Measurements from ENCODE around the gene KCNT1.

The KCNT1 gene

DNA sequence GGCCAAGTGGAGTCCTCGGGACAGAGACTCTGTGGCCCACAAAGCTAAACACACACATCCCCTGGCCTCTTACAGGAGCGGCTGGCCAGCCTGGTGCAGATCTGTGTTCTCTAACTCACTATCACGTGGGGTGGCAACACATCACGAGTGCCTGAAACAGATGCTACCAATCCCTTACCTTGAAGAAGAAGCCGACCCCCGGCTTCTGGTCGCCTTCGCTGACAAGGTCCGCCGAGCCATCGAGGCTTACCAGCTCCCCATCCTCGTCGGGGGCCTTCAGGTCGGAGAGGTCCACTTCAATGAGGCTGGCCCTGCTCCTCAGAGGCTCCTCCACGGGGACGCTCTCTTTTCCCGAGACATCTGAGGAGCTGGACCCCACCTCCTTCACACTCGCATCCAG, 118.7 kb downstream of the KCNT1 start:
- Histone ChIP-seq H3K79me2 (ENCODE audit: low read length) (no peaks in the 10 kb centered on the region), H4K20me1 (ENCODE audit: insufficient read depth, low read length) (no peaks in the 10 kb centered on the region), H3K4me2 (ENCODE audit: low read length) (no peak overlapping the region), H3K27ac (ENCODE audit: low read length) (no peak overlapping the region), H3K9me3 (ENCODE audit: insufficient read depth, low read length) (no peaks in the 10 kb centered on the region), H3K4me1 (ENCODE audit: low read length) (no peaks in the 10 kb centered on the region), H3K4me3 (ENCODE audit: low read length) (no peak overlapping the region), H3K9ac (ENCODE audit: low read length) (no peak overlapping the region), H2AFZ (ENCODE audit: low read depth, low read length) (no peak overlapping the region), H3K36me3 (replicated peaks; ENCODE audit: low read depth, low read length) (no peaks in the 10 kb centered on the region), H3K27me3 (ENCODE audit: low read depth, low read length) (no peaks in the 10 kb centered on the region)
- TF ChIP-seq, protein P1, sequence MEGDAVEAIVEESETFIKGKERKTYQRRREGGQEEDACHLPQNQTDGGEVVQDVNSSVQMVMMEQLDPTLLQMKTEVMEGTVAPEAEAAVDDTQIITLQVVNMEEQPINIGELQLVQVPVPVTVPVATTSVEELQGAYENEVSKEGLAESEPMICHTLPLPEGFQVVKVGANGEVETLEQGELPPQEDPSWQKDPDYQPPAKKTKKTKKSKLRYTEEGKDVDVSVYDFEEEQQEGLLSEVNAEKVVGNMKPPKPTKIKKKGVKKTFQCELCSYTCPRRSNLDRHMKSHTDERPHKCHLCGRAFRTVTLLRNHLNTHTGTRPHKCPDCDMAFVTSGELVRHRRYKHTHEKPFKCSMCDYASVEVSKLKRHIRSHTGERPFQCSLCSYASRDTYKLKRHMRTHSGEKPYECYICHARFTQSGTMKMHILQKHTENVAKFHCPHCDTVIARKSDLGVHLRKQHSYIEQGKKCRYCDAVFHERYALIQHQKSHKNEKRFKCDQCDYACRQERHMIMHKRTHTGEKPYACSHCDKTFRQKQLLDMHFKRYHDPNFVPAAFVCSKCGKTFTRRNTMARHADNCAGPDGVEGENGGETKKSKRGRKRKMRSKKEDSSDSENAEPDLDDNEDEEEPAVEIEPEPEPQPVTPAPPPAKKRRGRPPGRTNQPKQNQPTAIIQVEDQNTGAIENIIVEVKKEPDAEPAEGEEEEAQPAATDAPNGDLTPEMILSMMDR (IDR thresholded peaks at IDR 0.05; ENCODE audit: low read depth, low read length), result no peak
- no peak for TF ChIP-seq EZH2phosphoT487 (IDR thresholded peaks at IDR 0.05; ENCODE audit: low read depth)

DNA sequence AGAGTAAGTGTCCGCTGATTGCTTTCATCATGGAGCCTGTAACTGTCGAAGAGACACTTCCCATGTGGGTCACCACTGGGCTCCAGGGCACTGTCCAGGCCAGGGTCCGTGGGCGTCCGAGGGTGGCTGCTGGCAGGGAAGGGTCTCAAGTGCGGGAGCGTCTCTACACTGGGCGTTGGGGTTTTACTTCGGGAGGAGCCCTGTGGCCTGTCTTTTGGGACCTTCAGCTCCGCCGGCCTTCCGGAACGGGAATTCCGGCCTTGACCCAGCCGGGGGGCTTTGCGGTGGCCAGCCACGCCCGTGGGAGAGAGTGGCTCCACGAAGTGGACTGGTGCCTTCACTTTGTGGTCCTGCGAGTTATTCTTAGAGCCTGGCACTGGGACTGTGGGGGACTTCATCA, 119.1 kb downstream of the KCNT1 start:
- Histone ChIP-seq H3K27ac (ENCODE audit: low read length) (no peak overlapping the region), H3K36me3 (replicated peaks; ENCODE audit: low read depth, low read length) (no peaks in the 10 kb centered on the region), H3K4me3 (ENCODE audit: low read length) (no peak overlapping the region), H3K9ac (ENCODE audit: low read length) (no peak overlapping the region), H3K27me3 (ENCODE audit: low read depth, low read length) (no peaks in the 10 kb centered on the region), H2AFZ (ENCODE audit: low read depth, low read length) (no peak overlapping the region), H3K9me3 (ENCODE audit: insufficient read depth, low read length) (no peaks in the 10 kb centered on the region), H3K79me2 (ENCODE audit: low read length) (no peaks in the 10 kb centered on the region), H4K20me1 (ENCODE audit: insufficient read depth, low read length) (no peaks in the 10 kb centered on the region), H3K4me1 (ENCODE audit: low read length) (no peaks in the 10 kb centered on the region), H3K4me2 (ENCODE audit: low read length) (no peak overlapping the region)
- TF ChIP-seq, protein P1 (IDR thresholded peaks at IDR 0.05; ENCODE audit: low read depth, low read length), result no peak
- TF ChIP-seq EZH2phosphoT487 (IDR thresholded peaks at IDR 0.05; ENCODE audit: low read depth), result no peak

DNA sequence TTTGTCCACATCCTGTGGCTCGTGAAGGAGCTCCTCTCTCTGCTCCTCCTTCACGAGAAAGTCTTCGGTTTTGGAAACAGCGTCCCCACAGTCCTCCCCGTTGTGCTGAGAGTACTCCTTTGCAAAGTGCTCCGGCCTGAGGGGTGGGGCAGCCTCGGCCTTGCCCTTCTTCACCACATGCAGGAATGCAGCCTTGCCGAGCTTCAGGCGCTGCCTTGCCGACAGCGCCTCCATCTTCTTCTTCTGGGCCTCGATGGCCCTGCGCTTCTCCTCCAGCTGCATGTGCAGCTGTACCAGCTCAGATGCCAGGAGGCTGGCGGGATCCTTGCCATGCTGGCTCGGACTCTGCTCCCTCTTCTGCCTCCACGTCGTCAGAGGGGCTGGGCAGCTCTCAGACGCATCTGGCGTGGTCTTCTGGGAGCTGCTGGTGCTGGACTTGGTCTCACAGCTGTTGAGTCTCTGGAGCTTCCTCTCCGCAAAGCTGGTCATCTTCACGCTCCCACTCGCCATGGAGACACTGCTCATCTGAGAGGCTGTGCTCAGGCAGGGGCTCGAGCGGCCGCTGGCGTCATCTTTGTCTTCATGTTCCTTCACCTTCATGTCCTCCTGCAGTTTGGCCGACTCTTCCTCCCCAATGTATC, 119.9 kb downstream of the KCNT1 start:
- no peak overlapping the region for H3K9ac ChIP-seq (ENCODE audit: low read length)
- no peak overlapping the region for H2AFZ ChIP-seq (ENCODE audit: low read depth, low read length)
- H3K4me1 ChIP-seq (ENCODE audit: low read length), result no peaks in the 10 kb centered on the region
- H3K4me2 ChIP-seq (ENCODE audit: low read length), result no peak overlapping the region
- no peaks in the 10 kb centered on the region for H3K36me3 ChIP-seq (replicated peaks; ENCODE audit: low read depth, low read length)
- H3K27me3 ChIP-seq (ENCODE audit: low read depth, low read length), result no peaks in the 10 kb centered on the region
- no peaks in the 10 kb centered on the region for H3K79me2 ChIP-seq (ENCODE audit: low read length)
- no peaks in the 10 kb centered on the region for H4K20me1 ChIP-seq (ENCODE audit: insufficient read depth, low read length)
- H3K27ac ChIP-seq (ENCODE audit: low read length), result no peak overlapping the region
- TF ChIP-seq, protein P1 (IDR thresholded peaks at IDR 0.05; ENCODE audit: low read depth, low read length), result no peak
- no peak for TF ChIP-seq EZH2phosphoT487 (IDR thresholded peaks at IDR 0.05; ENCODE audit: low read depth)
- H3K4me3 ChIP-seq (ENCODE audit: low read length), result no peak overlapping the region
- no peaks in the 10 kb centered on the region for H3K9me3 ChIP-seq (ENCODE audit: insufficient read depth, low read length)

DNA sequence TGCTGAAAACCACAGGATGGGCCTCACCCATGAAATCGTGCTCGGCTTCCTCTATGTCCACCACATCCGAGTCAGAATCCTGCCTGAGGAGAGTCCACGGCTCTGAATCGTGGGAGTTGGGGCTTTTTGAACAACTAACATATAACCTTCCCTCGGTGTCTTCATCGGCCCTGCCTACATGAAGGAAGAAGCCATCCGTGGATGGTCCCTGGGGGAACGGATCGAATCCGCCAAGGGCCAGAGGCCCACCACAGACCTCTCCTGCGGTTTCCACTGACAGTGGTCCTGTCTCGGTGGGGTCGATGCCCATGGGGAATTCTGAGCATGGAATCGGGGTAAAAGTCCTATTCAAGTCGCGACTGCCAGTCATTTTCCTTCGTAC, 120.4 kb downstream of the KCNT1 start:
- TF ChIP-seq, protein P1 (IDR thresholded peaks at IDR 0.05; ENCODE audit: low read depth, low read length), result no peak
- TF ChIP-seq EZH2phosphoT487 (IDR thresholded peaks at IDR 0.05; ENCODE audit: low read depth), result no peak
- H3K79me2 ChIP-seq (ENCODE audit: low read length), result no peaks in the 10 kb centered on the region
- no peaks in the 10 kb centered on the region for H3K9me3 ChIP-seq (ENCODE audit: insufficient read depth, low read length)
- H3K27me3 ChIP-seq (ENCODE audit: low read depth, low read length), result no peaks in the 10 kb centered on the region
- H2AFZ ChIP-seq (ENCODE audit: low read depth, low read length), result no peak overlapping the region
- H3K9ac ChIP-seq (ENCODE audit: low read length), result no peak overlapping the region
- no peaks in the 10 kb centered on the region for H3K4me1 ChIP-seq (ENCODE audit: low read length)
- no peaks in the 10 kb centered on the region for H3K36me3 ChIP-seq (replicated peaks; ENCODE audit: low read depth, low read length)
- no peak overlapping the region for H3K27ac ChIP-seq (ENCODE audit: low read length)
- no peaks in the 10 kb centered on the region for H4K20me1 ChIP-seq (ENCODE audit: insufficient read depth, low read length)
- H3K4me2 ChIP-seq (ENCODE audit: low read length), result no peak overlapping the region
- H3K4me3 ChIP-seq (ENCODE audit: low read length), result no peak overlapping the region

All from OCI-LY3 (cell line).